Right ventricle myocardium superior (tissue), 1 donor: ENCODE results near the gene CCN6. TPM values are rescaled to one million over a fixed set of nuclear protein-coding genes. Genes with fewer than 3 reads are reported as not detected.

Source experiments
- ATAC-seq: fragments of 200-7000 bp; cut with Tn5 transposase; one replicate; pipeline ENCODE4 v1.9.1; 2020; ENCODE audit warnings: mild to moderate bottlenecking; ENCODE audit not compliant: poor library complexity
- DNase-seq: peaks from one replicate; pipeline ENCODE4 v3.0.0-alpha.2; 2020
- intact Hi-C: fragments of 100-400 bp; cut with DNase I; formaldehyde crosslinking; loops from one replicate; pipeline ENCODE4 v1.11.2; 2022
- long read RNA-seq: library from polyadenylated mRNA; unstranded; transcript quantifications from one replicate; pipeline ENCODE4 v2.0.0, GENCODE V29; 2021
- total RNA-seq: library from RNA; stranded (reverse); fragmentation: NEBNext Ultra II Directional; extraction: Animal tissue kit (Norgen Biotek cat#: 25700); gene quantifications from one replicate; pipeline ENCODE4 v1.2.1, GENCODE V29; 2021
- donor health status: DM: no; HTN: yes; CAD: no; lungs with severe emphysema.

CCN6 gene
- total RNA-seq, result not detected
- long read RNA-seq, result 0 reads

DNA sequence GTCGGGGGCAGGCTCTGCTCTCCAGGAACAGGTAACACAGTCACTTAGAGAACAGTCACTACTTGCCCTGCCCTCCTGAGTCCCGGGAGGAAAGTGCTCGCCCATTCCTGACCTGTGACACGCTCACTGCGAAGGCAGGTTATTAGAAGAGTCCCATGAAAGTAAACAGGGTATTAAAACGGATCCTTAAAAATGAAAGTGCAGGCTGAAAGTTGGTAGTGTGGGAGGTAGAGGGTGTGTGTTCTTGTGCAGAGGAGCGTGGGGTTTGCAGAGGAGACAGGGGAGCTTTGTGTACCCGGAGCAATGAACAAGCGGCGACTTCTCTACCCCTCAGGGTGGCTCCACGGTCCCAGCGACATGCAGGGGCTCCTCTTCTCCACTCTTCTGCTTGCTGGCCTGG lies at the start of gene CCN6:
Gene CCN6 (plus strand): TSS at position 104 of the 400 bp plus-strand sequence. CDS start 254 bp downstream, at position 358.
- no peak for DNase-seq
- intact Hi-C loops, result no loop called here
- no peak for ATAC-seq

DNA sequence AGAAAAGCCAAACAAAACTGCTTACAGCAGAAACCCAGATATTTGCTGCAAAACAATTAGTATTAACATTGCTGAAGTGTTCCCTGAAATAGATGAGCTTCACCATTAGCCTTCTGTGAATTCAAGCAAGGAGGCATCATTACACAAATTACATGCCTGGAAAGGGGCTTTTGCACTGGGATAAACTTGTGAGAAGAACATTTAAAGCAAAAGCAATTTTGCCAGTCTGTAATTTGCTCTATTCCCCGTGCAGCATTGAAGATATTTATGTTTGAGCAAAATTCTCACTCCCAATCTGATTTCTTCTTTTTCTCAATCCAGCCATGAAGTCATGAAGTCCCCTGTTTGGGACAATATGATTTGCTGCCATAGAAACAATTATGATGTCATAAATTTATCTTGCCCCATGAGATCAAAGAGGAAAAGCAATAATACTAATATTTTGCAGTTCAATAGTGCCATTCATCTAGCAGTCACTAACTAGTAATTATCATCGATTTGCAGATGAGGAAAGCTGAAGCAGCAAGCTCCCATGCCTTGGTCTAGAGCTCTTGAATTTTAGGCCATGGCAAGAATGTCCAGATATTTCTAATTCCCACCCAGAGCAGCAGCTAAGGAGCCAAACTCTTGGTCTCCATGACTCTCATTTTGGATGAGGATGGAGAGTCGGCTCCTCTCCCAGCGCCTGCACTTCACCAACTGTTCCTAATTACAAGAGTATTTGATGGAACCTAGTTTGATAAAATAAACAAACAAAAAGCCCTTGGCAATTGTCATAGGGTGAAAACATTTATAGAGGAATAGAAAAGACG lies 49.5 kb upstream of the CCN6 start:
- ATAC-seq (peak; percentile 71), DNase-seq (no peak)
- intact Hi-C loops, result no loop called here

- peak; percentile 72 for ATAC-seq
- DNase-seq, result peak; percentile 61
- intact Hi-C loops, result no loop called here
Observed at GRCh38 chr6:112005013-112005371, 48.9 kb upstream of the CCN6 start.

- DNase-seq, result no peak
- ATAC-seq, result peak; percentile 41
- intact Hi-C loops, result no loop called here
Observed at GRCh38 chr6:112007254-112007653, 46.6 kb upstream of the CCN6 start.

DNA sequence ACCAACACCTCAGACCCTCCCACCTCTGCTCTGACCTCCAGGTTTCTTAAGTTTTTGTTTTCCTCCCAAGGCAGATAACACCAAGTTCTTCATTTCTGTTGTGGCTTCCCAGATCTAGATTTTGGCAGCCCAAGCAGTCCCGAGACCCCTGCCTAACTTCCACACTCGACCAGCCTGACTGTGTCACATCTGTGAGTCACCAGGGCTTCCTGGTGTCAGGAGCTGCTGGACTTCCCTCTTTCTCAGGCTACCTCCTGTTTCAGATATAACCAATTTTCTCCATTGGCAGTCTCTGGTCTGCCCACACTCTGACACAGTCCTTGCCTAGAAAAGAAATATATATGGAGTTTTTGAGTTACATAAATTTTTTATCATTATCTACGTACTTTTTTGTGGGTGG lies 46.1 kb upstream of the CCN6 start:
- no peak for DNase-seq
- intact Hi-C loops, result no loop called here
- ATAC-seq, result peak; percentile 38

DNA sequence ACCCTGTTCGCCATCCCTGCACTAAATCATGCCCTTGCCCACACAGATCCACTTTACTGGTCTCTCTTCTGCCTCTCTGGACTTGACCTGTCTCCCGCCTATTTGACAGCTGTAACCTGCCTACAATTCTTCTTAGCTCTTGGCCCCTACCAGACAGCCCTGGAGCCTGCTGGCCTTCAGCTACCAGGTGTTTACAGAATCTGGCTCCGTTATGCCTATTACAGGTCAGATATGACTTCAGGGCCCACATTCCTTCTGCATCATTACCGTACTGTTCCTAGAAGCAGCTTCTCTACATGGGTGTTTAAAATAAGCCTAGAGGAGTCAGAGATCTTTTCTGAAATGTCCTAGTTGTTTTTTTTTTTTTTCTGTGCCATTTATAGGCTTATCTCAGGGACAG lies 45.4 kb upstream of the CCN6 start:
- intact Hi-C loops, result no loop called here
- ATAC-seq (no peak), DNase-seq (no peak)

GRCh38 chr6:112010328-112010727 lies 43.6 kb upstream of the CCN6 start:
- intact Hi-C loops, result no loop called here
- no peak for DNase-seq
- no peak for ATAC-seq

DNA sequence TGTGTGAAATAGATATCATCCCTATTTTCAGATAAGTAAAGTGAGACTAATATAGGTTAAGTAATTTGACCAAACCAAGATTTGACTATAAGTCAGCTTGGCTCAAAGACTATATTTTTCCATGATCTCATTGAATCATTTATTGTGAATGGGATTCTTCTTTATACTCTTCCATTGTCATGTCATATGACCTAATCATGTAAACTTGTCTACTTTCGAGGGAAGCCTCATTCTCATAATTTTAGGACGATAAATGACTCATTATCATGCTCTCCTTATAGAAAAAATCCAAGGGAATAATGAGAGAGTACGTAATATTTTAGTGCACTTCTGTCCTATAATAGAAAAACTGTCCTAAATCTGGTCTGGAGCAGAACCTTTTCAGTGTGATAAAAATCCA lies 40.9 kb upstream of the CCN6 start:
- DNase-seq (no peak), ATAC-seq (no peak)
- intact Hi-C loops, result no loop called here

DNA sequence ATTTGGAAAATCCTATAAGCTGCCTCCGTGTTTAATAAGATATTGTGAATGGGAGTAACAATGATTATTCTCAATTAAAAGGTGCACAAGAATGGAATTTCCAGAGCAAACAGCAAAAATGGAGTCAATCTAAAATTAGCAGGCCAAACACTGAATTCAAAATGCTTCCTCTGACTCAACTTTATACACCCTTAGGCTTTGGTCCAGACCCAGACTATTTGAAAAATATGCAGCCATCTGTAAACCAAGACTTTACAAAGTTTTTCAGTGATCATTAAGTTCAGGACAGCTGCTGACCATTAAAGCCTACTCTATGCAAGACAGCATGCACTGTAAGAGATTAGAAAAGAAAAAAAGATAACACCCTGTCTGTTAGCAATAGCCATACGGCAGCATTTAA lies 39.4 kb upstream of the CCN6 start:
- no peak for ATAC-seq
- no peak for DNase-seq
- intact Hi-C loops, result no loop called here

DNA sequence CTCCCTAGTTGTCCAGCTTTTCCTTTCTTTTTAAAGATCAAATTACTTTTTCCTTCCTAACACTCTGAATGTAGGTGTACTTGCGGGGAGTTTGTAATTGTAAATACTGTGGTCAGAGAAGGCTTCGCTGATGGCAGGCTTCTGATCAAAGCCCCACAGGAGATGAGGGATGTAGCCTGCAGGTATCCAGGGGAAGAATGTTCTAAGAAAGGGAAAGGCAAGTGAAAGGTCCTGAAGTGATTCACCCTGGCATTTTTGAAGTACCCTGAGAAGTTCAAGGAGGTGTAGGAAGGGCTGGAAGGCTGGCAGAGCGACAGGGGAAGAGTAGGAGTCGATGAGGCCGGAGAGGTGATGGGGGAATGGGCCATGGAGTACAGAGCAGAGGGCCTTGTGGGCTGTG lies 38.2 kb upstream of the CCN6 start:
- intact Hi-C loops, result no loop called here
- no peak for ATAC-seq
- DNase-seq, result no peak

DNA sequence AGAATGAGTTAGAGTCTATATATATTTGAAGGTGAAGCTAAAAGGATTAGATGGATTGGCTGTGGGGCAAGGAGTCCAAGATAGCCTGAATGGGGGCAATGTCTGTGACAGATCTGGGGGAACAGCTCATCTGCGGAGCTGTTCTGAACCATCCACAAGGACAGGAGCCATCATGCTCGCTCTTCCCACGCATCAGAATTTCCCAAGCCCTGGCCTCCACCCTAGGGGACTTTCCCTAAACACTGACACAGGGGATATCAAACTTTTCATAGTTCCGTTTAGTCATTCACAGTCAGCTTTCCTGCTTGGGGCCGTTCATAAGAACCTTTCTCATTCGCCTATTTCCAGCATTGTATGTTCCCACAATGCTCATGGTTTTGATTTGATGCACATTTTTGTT lies 37.6 kb upstream of the CCN6 start:
- peak; percentile 36 for ATAC-seq
- no peak for DNase-seq
- intact Hi-C loops, result no loop called here

DNA sequence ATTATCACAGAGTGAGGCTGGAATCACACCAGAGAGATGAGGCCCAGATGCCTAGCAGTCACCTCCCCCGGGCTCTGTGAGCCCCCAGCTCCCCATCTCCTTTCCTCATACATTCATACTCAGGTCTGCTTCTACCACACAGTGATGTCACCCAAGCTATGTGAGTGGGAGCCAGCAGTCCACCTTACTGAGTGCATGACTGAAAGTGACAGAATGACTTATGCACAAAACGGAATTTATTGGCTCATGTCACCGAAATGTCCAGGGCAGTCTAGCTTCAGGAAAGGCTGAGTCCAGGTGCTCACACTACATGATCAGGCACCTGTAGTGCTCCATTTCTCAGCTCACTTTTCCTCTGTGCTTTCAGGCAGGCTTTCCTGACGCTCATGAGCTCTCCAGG lies 36.7 kb upstream of the CCN6 start:
- DNase-seq, result no peak
- ATAC-seq, result no peak
- intact Hi-C loops, result no loop called here

- no peak for DNase-seq
- intact Hi-C loops, result no loop called here
Observed at GRCh38 chr6:112017760-112018537, 36.0 kb upstream of the CCN6 start.

DNA sequence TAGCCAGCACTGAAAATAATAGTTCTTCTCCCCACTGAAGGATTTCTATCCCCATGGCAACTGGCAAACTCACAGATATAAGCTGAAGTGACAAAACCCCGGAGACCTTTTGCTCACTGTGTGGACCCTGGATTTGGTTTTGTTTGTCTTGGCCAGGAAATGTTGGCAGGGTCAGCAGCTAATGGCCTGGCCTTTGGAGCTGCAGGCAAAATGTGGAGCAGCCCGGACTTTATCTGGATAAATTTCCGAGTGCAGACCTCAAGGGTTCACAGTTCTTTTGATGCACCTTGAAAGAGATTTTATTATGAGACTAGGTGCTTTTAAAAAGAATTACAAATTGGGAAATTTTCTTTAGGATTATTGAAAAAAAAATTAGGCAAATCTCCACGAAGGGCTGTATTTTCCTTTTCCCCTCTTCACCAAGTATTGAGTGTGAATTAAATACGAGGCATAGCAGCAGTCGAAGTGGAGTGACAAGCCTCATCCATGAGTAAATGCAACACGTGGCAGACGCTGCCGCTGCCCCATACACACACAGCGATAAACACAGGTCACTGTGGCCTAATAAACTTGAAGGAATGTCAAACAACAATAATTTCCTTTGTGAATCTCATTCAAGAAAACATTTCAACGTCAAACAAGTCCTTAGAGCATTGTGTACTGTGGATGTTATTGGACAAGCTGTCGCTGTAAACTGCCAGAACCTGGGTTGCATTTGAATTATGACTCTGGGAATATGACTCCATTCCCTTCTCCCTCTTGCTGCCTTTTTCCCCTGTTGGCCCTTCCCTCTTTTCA lies 35.1 kb upstream of the CCN6 start:
- ATAC-seq, result peak; percentile 88
- DNase-seq, result peak; percentile 73
- intact Hi-C loops, result no loop called here

More at GRCh38 chr6:112017760-112018537, 36.0 kb upstream of the CCN6 start:
- no peak for ATAC-seq

GRCh38 chr6:112019589-112019988 lies 34.3 kb upstream of the CCN6 start:
- intact Hi-C loops, result no loop called here
- ATAC-seq (no peak), DNase-seq (no peak)

GRCh38 chr6:112021691-112022310 lies 32.1 kb upstream of the CCN6 start:
- intact Hi-C loops, result no loop called here
- ATAC-seq (no peak), DNase-seq (no peak)

- ATAC-seq (no peak), DNase-seq (no peak)
- intact Hi-C loops, result no loop called here
Observed at GRCh38 chr6:112022749-112023148, 31.2 kb upstream of the CCN6 start.

GRCh38 chr6:112024464-112024863 lies 29.4 kb upstream of the CCN6 start:
- no peak for ATAC-seq
- DNase-seq, result no peak
- intact Hi-C loops, result no loop called here

GRCh38 chr6:112026933-112027332 lies 27.0 kb upstream of the CCN6 start:
- intact Hi-C loops, result no loop called here
- ATAC-seq, result no peak
- no peak for DNase-seq
